Measurements from ENCODE around the gene RHBDF1.

The RHBDF1 gene

GRCh38 chr16:83060-83603 lies 10.7 kb upstream of the RHBDF1 start:
- TF ChIP-seq NFIC (IDR thresholded peaks at IDR 0.05) (no peak), CEBPB (IDR thresholded peaks at IDR 0.05) (no peak), TCF12 (IDR thresholded peaks at IDR 0.05; ENCODE audit: low read depth) (no peak), CREB1 (IDR thresholded peaks at IDR 0.05; ENCODE audit: low read depth) (no peak), TEAD4 (IDR thresholded peaks at IDR 0.05) (no peak)
- TF ChIP-seq, protein P1, sequence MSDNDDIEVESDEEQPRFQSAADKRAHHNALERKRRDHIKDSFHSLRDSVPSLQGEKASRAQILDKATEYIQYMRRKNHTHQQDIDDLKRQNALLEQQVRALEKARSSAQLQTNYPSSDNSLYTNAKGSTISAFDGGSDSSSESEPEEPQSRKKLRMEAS (IDR thresholded peaks at IDR 0.05), result no peak

DNA sequence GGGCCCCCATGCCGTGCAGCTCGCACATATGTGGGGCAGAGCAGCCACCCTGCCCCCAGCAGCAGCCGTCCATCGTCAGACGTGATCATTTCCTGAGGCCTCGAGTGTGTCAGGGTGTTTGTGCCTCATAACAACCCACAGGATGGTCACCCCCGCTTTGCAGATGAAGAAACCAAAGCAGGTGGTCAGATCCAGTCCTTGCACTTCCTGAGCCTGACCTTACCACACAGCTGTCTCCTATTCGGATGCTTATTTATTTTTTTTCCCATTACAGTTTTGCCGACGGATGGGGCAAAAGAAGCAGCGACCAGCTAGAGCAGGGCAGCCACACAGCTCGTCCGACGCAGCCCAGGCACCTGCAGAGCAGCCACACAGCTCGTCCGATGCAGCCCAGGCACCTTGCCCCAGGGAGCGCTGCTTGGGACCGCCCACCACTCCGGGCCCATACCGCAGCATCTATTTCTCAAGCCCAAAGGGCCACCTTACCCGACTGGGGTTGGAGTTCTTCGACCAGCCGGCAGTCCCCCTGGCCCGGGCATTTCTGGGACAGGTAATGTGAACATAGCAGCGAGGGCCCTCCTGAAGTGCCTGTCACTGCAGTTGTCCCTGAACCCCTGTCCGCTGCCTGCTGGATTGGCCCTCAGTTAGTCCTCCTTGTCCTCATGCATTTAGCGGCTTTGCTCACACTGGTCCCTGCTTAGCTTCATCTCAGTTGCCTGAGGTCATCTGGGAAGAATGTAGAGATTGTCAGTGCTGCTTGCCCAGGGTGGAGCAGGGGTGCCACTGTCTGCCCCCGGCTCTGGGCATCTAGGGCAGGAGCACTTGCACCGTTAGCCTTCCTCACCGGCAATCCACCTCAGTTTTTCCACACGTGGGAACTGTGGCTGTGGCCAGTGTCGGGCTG lies 7.0 kb upstream of the RHBDF1 start:
- TF ChIP-seq EGR1 (IDR thresholded peaks at IDR 0.05), result no peak
- TF ChIP-seq RAD21 (IDR thresholded peaks at IDR 0.05; ENCODE audit: low read depth), result no peak
- no peak for TF ChIP-seq FOXM1 (IDR thresholded peaks at IDR 0.05; ENCODE audit: borderline replicate concordance, low read depth)

DNA sequence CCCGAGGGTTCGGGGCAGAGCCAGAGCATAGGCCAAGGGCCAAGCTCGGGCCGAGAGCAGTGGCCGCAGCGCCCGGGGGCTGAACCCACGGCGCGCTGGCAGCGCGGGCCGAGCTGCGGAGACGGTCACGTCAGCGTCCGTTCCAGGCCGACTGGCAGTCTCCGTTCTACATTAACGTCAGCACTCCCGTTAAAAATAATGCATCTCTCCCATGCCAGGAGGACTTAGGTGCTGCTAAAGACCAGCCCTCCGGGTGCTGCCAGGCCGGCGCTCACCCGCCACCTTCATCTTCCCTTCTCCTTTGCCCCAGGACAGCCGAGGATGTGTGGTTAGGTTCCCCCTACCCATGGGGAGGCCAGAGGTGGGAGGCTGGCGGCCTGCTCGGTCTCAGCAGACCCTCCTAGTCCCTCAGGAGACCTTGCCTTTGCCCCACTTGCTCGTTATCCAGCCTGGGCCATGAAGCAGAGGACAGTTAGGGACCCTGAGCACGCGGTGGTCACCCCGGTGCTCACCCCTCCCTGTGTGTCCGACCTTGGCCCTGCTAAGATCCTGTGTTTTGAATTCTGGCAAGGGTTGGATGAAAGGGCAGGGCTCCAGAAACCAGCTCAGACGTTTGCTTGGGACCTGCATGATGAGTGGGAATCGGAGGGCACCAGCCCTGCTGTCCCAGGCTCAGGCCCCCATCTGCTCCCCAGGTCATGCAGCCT lies 6.2 kb upstream of the RHBDF1 start:
- TF ChIP-seq CREB1 (IDR thresholded peaks at IDR 0.05; ENCODE audit: low read depth) (no peak), CEBPB (IDR thresholded peaks at IDR 0.05) (no peak), TAF1 (IDR thresholded peaks at IDR 0.05; ENCODE audit: low read depth) (no peak), EP300 (IDR thresholded peaks at IDR 0.05; ENCODE audit: borderline replicate concordance) (no peak), FOXM1 (IDR thresholded peaks at IDR 0.05; ENCODE audit: borderline replicate concordance, low read depth) (no peak), TCF12 (IDR thresholded peaks at IDR 0.05; ENCODE audit: low read depth) (no peak), EGR1 (IDR thresholded peaks at IDR 0.05) (no peak), YY1 (IDR thresholded peaks at IDR 0.05; ENCODE audit: low read depth) (no peak)

GRCh38 chr16:77807-78443 lies 5.5 kb upstream of the RHBDF1 start, which contains the start of gene MPG:
Gene MPG (plus strand): TSS chr16:78225. CDS start chr16:78310, 85 bp downstream.
- TF ChIP-seq TCF12 (IDR thresholded peaks at IDR 0.05; ENCODE audit: low read depth), result no peak; the same call in 1 of the 2 replicates
- TF ChIP-seq USF1 (IDR thresholded peaks at IDR 0.05), result peak; percentile 70; the same call in 1 of the 2 replicates
- no peak for TF ChIP-seq EP300 (IDR thresholded peaks at IDR 0.05; ENCODE audit: borderline replicate concordance)
- TF ChIP-seq EGR1 (IDR thresholded peaks at IDR 0.05), result 0 out of 2 replicates have a peak, but pooled peaks have one; percentile 25
- TF ChIP-seq RAD21 (IDR thresholded peaks at IDR 0.05; ENCODE audit: low read depth), result no peak
- no peak for TF ChIP-seq CREB1 (IDR thresholded peaks at IDR 0.05; ENCODE audit: low read depth)
- no peak for TF ChIP-seq FOXM1 (IDR thresholded peaks at IDR 0.05; ENCODE audit: borderline replicate concordance, low read depth)
- TF ChIP-seq, protein P1 (IDR thresholded peaks at IDR 0.05), result peak; percentile 87
- TF ChIP-seq CEBPB (IDR thresholded peaks at IDR 0.05), result no peak
- TF ChIP-seq ZBTB7A (IDR thresholded peaks at IDR 0.05; ENCODE audit: low read depth), result peak; percentile 21; the same call in 1 of the 2 replicates
- peak; percentile 75; the same call in 1 of the 2 replicates for TF ChIP-seq TAF1 (IDR thresholded peaks at IDR 0.05; ENCODE audit: low read depth)
- no peak for TF ChIP-seq YY1 (IDR thresholded peaks at IDR 0.05; ENCODE audit: low read depth)
- TF ChIP-seq REST (IDR thresholded peaks at IDR 0.05; ENCODE audit: low read depth), result no peak

DNA sequence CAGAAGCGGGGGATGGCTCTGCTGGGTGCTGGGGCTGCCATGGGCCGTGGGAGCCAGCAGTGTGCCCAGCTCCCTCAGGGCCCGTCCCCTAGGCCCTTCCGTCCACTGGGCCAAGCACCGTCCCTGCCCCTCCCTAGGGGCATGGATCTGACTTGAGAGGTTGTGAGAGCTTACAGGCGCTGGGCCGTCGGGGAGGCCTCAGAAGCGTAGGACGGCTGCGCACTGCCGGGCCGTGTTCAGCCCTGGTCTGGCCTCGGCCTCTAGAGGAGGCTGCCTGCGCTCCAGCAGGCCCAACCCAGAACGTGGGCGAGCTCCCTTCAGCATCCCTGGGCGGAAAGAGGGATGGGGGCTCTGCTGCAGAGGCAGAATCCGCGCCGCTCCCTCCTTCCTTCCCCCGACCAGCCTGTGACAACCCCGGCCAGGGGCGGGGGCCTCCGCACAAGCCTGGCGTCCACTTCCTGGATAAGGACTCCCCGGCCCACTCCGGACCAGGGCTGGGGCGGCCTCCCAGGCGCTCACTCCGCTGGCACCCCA lies 4.9 kb upstream of the RHBDF1 start:
- TF ChIP-seq, protein P1 (IDR thresholded peaks at IDR 0.05), result no peak
- TF ChIP-seq ZBTB7A (IDR thresholded peaks at IDR 0.05; ENCODE audit: low read depth) (no peak), CREB1 (IDR thresholded peaks at IDR 0.05; ENCODE audit: low read depth) (no peak), TCF12 (IDR thresholded peaks at IDR 0.05; ENCODE audit: low read depth) (no peak), REST (IDR thresholded peaks at IDR 0.05; ENCODE audit: low read depth) (no peak), RAD21 (IDR thresholded peaks at IDR 0.05; ENCODE audit: low read depth) (no peak), YY1 (IDR thresholded peaks at IDR 0.05; ENCODE audit: low read depth) (no peak), TAF1 (IDR thresholded peaks at IDR 0.05; ENCODE audit: low read depth) (no peak), USF1 (IDR thresholded peaks at IDR 0.05) (no peak), EGR1 (IDR thresholded peaks at IDR 0.05) (no peak)
